ENCODE results near the gene LRTM2. TPM values are rescaled to one million over a fixed set of nuclear protein-coding genes. Genes with fewer than 3 reads are reported as not detected.
A peak's percentile ranks its signal among the peaks of the same experiment; 100 is the strongest.

LRTM2 gene
- polyA plus RNA-seq, 1 donor from 2014 or later, result 2.4 TPM

DNA sequence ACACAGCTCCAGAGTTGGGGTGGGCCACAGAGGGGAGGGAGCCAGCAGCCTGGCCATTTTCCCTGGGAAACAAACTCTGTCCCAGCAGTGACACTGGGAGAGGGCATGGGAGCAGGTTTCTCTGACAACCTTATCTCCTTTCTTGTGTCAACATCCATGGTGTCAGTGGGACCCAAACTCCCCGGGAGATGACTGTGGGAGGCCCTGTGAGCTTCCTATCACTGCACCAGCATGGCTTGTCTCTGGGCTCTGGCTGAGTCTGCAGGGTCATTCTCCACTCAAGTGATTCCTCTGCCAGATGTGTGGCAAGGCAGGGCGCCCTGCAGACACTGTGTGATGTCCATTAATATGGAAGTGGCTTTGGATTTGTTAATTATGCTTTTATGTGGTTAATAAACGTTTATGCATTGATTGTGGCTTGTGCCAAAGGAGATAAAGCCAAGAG is 10.1 kb downstream of the LRTM2 start:
- no peak overlapping the region for H3K9ac ChIP-seq (ENCODE audit: low read length)
- TF ChIP-seq MXI1 (conservative IDR thresholded peaks at IDR 0.05; ENCODE audit: poor library complexity, severe bottlenecking) (no peak), EP300 (conservative IDR thresholded peaks at IDR 0.05; ENCODE audit: poor library complexity, severe bottlenecking) (no peak), EZH2 (IDR thresholded peaks at IDR 0.05; ENCODE audit: borderline replicate concordance, insufficient read depth, low read length, poor library complexity, severe bottlenecking) (no peak), TAF1 (IDR thresholded peaks at IDR 0.05; ENCODE audit: low read depth) (no peak), RAD21 (conservative IDR thresholded peaks at IDR 0.05) (no peak), SMC3 (conservative IDR thresholded peaks at IDR 0.05; ENCODE audit: poor library complexity) (no peak), POLR2AphosphoS5 (IDR thresholded peaks at IDR 0.05) (no peak)
- TF ChIP-seq, protein P1, sequence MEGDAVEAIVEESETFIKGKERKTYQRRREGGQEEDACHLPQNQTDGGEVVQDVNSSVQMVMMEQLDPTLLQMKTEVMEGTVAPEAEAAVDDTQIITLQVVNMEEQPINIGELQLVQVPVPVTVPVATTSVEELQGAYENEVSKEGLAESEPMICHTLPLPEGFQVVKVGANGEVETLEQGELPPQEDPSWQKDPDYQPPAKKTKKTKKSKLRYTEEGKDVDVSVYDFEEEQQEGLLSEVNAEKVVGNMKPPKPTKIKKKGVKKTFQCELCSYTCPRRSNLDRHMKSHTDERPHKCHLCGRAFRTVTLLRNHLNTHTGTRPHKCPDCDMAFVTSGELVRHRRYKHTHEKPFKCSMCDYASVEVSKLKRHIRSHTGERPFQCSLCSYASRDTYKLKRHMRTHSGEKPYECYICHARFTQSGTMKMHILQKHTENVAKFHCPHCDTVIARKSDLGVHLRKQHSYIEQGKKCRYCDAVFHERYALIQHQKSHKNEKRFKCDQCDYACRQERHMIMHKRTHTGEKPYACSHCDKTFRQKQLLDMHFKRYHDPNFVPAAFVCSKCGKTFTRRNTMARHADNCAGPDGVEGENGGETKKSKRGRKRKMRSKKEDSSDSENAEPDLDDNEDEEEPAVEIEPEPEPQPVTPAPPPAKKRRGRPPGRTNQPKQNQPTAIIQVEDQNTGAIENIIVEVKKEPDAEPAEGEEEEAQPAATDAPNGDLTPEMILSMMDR (IDR thresholded peaks at IDR 0.05; ENCODE audit: poor library complexity, severe bottlenecking), result no peak
- TF ChIP-seq, protein P2, sequence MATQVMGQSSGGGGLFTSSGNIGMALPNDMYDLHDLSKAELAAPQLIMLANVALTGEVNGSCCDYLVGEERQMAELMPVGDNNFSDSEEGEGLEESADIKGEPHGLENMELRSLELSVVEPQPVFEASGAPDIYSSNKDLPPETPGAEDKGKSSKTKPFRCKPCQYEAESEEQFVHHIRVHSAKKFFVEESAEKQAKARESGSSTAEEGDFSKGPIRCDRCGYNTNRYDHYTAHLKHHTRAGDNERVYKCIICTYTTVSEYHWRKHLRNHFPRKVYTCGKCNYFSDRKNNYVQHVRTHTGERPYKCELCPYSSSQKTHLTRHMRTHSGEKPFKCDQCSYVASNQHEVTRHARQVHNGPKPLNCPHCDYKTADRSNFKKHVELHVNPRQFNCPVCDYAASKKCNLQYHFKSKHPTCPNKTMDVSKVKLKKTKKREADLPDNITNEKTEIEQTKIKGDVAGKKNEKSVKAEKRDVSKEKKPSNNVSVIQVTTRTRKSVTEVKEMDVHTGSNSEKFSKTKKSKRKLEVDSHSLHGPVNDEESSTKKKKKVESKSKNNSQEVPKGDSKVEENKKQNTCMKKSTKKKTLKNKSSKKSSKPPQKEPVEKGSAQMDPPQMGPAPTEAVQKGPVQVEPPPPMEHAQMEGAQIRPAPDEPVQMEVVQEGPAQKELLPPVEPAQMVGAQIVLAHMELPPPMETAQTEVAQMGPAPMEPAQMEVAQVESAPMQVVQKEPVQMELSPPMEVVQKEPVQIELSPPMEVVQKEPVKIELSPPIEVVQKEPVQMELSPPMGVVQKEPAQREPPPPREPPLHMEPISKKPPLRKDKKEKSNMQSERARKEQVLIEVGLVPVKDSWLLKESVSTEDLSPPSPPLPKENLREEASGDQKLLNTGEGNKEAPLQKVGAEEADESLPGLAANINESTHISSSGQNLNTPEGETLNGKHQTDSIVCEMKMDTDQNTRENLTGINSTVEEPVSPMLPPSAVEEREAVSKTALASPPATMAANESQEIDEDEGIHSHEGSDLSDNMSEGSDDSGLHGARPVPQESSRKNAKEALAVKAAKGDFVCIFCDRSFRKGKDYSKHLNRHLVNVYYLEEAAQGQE (IDR thresholded peaks at IDR 0.05; ENCODE audit: borderline replicate concordance), result no peak
- no peaks in the 10 kb centered on the region for H3K36me3 ChIP-seq (ENCODE audit: insufficient read depth, low read length)
- H3K9me2 ChIP-seq (ENCODE audit: insufficient read depth, low read length), result no peaks in the 10 kb centered on the region
- H3K9me3 ChIP-seq (ENCODE audit: low read length), result no peaks in the 10 kb centered on the region
- H3K4me3 ChIP-seq (ENCODE audit: low read length), result no peak overlapping the region
- H3F3A ChIP-seq (ENCODE audit: insufficient read depth, low read length, poor library complexity, severe bottlenecking), result no peaks in the 10 kb centered on the region
- H3K27ac ChIP-seq (ENCODE audit: low read length), result no peak overlapping the region
- no peak overlapping the region for H2AFZ ChIP-seq (ENCODE audit: low read depth, low read length)
- H3K4me2 ChIP-seq (ENCODE audit: low read length), result no peak overlapping the region
- H4K20me1 ChIP-seq (ENCODE audit: insufficient read depth), result no peaks in the 10 kb centered on the region
- peaks cover 17% of the 10 kb centered on the region for H3K27me3 ChIP-seq (ENCODE audit: insufficient read depth, low read depth, low read length)
- no peaks in the 10 kb centered on the region for H3K79me2 ChIP-seq (replicated peaks; ENCODE audit: insufficient read depth, low read length)

DNA sequence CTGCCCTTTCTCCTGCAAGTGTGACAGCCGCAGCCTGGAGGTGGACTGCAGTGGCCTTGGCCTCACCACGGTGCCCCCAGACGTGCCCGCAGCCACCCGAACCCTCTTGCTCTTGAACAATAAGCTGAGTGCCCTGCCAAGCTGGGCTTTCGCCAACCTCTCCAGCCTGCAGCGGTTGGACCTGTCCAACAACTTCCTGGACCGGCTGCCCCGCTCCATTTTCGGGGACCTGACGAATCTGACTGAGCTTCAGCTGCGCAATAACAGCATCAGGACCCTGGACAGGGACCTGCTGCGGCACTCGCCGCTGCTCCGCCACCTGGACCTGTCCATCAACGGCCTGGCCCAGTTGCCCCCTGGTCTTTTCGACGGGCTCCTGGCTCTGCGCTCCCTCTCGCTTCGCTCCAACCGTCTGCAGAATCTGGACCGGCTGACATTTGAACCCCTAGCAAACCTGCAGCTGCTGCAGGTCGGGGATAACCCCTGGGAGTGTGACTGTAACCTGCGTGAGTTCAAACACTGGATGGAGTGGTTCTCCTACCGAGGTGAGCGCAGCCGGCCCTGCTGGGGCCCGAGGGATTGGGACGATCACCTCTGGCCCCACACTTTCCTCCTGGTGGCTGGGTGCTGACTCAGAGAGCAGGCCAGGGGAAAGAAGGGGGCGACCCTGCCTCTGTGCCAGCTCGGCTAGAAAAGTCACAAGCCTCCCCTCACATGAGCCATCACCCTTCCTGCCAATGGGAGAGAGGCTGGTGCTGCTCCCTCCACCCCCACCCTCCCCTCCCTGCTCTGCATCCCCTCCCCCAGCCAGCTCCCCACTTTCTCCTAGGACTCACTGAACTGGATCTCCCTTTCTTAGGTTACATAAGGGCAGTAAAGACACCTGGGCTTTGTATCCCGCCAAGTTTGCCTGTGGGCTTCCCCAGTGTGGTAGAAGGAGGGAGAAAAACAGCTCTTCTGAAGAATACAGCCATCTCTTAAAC is 10.9 kb downstream of the LRTM2 start:
- H3K79me2 ChIP-seq (replicated peaks; ENCODE audit: insufficient read depth, low read length), result no peaks in the 10 kb centered on the region
- H3K27ac ChIP-seq (ENCODE audit: low read length), result no peak overlapping the region
- H3K9me3 ChIP-seq (ENCODE audit: low read length), result no peaks in the 10 kb centered on the region
- TF ChIP-seq, protein P2 (IDR thresholded peaks at IDR 0.05; ENCODE audit: borderline replicate concordance), result peak; percentile 38
- TF ChIP-seq, protein P1 (IDR thresholded peaks at IDR 0.05; ENCODE audit: poor library complexity, severe bottlenecking), result no peak
- TF ChIP-seq SMC3 (conservative IDR thresholded peaks at IDR 0.05; ENCODE audit: poor library complexity), result no peak
- TF ChIP-seq TAF1 (IDR thresholded peaks at IDR 0.05; ENCODE audit: low read depth), result no peak
- no peak for TF ChIP-seq RAD21 (conservative IDR thresholded peaks at IDR 0.05)
- no peak overlapping the region for H3K9ac ChIP-seq (ENCODE audit: low read length)
- H2AFZ ChIP-seq (ENCODE audit: low read depth, low read length), result no peak overlapping the region
- H3K9me2 ChIP-seq (ENCODE audit: insufficient read depth, low read length), result no peaks in the 10 kb centered on the region
- H3K4me2 ChIP-seq (ENCODE audit: low read length), result no peak overlapping the region
- H3F3A ChIP-seq (ENCODE audit: insufficient read depth, low read length, poor library complexity, severe bottlenecking), result no peaks in the 10 kb centered on the region
- H3K36me3 ChIP-seq (ENCODE audit: insufficient read depth, low read length), result no peaks in the 10 kb centered on the region
- H3K27me3 ChIP-seq (ENCODE audit: insufficient read depth, low read depth, low read length), result peaks cover 17% of the 10 kb centered on the region
- H4K20me1 ChIP-seq (ENCODE audit: insufficient read depth), result no peaks in the 10 kb centered on the region
- H3K4me3 ChIP-seq (ENCODE audit: low read length), result no peak overlapping the region
